WI38 (cell line): Measurements from ENCODE around the gene APOE.

Experiments used
- H3K4me3 ChIP-seq: 2 replicates; pipeline ENCODE4 v1.5.1; 2011; ENCODE audit warnings: low read depth, mild to moderate bottlenecking, control low read depth, low read length
- CTCF ChIP-seq: IDR thresholded peaks from 2 replicates; pipeline ENCODE4 v1.5.1; 2012; ENCODE audit warnings: low read depth, mild to moderate bottlenecking, control low read depth, low read length

Gene APOE

GRCh38 chr19:44894052-44894400 lies 11.6 kb upstream of the APOE start:
- no peak for TF ChIP-seq CTCF
- no peak overlapping the region for H3K4me3 ChIP-seq

- TF ChIP-seq CTCF = no peak
- no peak overlapping the region for H3K4me3 ChIP-seq
These were observed 10.7 kb upstream of the APOE start for GRCh38 chr19:44894946-44895345.

- no peak overlapping the region for H3K4me3 ChIP-seq
- TF ChIP-seq CTCF = no peak
These were observed 7.8 kb upstream of the APOE start for GRCh38 chr19:44897835-44898234.

- H3K4me3 ChIP-seq = no peak overlapping the region
- TF ChIP-seq CTCF = no peak
These were observed 5.0 kb upstream of the APOE start for GRCh38 chr19:44900328-44901244.

- TF ChIP-seq CTCF = no peak
- H3K4me3 ChIP-seq = no peak overlapping the region
These were observed 2.4 kb upstream of the APOE start for GRCh38 chr19:44903216-44903601.

- no peak overlapping the region for H3K4me3 ChIP-seq
- TF ChIP-seq CTCF = peak; percentile 93
These were observed 1.8 kb upstream of the APOE start for GRCh38 chr19:44903602-44904425.
